Liver (tissue), 9 donors: ENCODE results near the gene PCDHGB2. TPM values are rescaled to one million over a fixed set of nuclear protein-coding genes. Genes with fewer than 3 reads are reported as not detected.
A peak's percentile ranks its signal among the peaks of the same experiment; 100 is the strongest.
"Not testable (repeated sequence)": the region's sequence is repeated elsewhere in the genome, so short reads cannot be mapped to it uniquely, and the experiment has no call there.

Source experiments
- DNase-seq: peaks from one replicate; pipeline ENCODE4 v3.0.0-alpha.2; 2017; ENCODE audit warnings: low spot score
- H3K27ac ChIP-seq, 2 donors: one replicate each; pipeline ENCODE4 v1.7.0; 2013; ENCODE audit warnings: inconsistent platforms in 2 of 2, low read length in 2 of 2, control low read depth in 1 of 2, low read depth in 1 of 2, mild to moderate bottlenecking in 1 of 2
- H3K27me3 ChIP-seq, 4 donors: one replicate each; pipeline versions ENCODE4 v1.6.1 to v1.7.0; 2013; ENCODE audit warnings: low read length in 3 of 4, inconsistent platforms in 1 of 4, mild to moderate bottlenecking in 1 of 4, moderate library complexity in 1 of 4; ENCODE audit not compliant: control insufficient read depth in 4 of 4, insufficient read depth in 4 of 4
- H3K36me3 ChIP-seq, 4 donors: one replicate each; pipeline versions ENCODE4 v1.6.1 to v1.7.0; 2013; ENCODE audit warnings: low read length in 3 of 4, mild to moderate bottlenecking in 3 of 4, low read depth in 1 of 4, moderate library complexity in 1 of 4; ENCODE audit not compliant: control insufficient read depth in 4 of 4, insufficient read depth in 3 of 4
- H3K4me1 ChIP-seq, 4 donors: one replicate each; pipeline versions ENCODE4 v1.6.1 to v1.7.0; 2013; ENCODE audit warnings: low read length in 3 of 4, mild to moderate bottlenecking in 3 of 4, moderate library complexity in 1 of 4; ENCODE audit not compliant: control insufficient read depth in 4 of 4, insufficient read depth in 4 of 4
- H3K4me3 ChIP-seq, 3 donors: one replicate each; pipeline versions ENCODE4 v1.6.1 to v1.7.0; 2013; ENCODE audit warnings: low read length in 3 of 3, control low read depth in 1 of 3, low read depth in 1 of 3, mild to moderate bottlenecking in 1 of 3
- H3K9ac ChIP-seq, 2 donors: one replicate each; pipeline ENCODE4 v1.7.0; 2013; ENCODE audit warnings: low read length in 2 of 2, mild to moderate bottlenecking in 2 of 2, moderate library complexity in 2 of 2, control low read depth in 1 of 2, low read depth in 1 of 2
- H3K9me3 ChIP-seq, 4 donors: one replicate each; pipeline versions ENCODE4 v1.6.1 to v1.7.0; 2013; ENCODE audit warnings: low read length in 3 of 4; ENCODE audit not compliant: control insufficient read depth in 4 of 4
- ATF3 ChIP-seq: IDR thresholded peaks from 2 replicates; pipeline ENCODE4 v1.6.1; 2016; ENCODE audit warnings: antibody characterized with exemption
- CTCF ChIP-seq: fragments of 150-350 bp; IDR thresholded peaks from 2 replicates; pipeline ENCODE4 v1.5.1; 2017; ENCODE audit warnings: improper control_type of control experiment, low read depth, low read length; ENCODE audit not compliant: missing input control
- EGR1 ChIP-seq, 2 donors: IDR thresholded peaks; 2 replicates each; pipeline ENCODE4 v1.6.1; 2016 to 2018; ENCODE audit warnings: antibody characterized with exemption in 2 of 2, low read depth in 2 of 2
- FOXA1 ChIP-seq: IDR thresholded peaks from 2 replicates; pipeline ENCODE4 v1.6.1; 2016; ENCODE audit warnings: antibody characterized with exemption
- FOXA2 ChIP-seq: IDR thresholded peaks from 2 replicates; pipeline ENCODE4 v1.6.1; 2016; ENCODE audit warnings: antibody characterized with exemption
- GABPA ChIP-seq, 2 donors: IDR thresholded peaks in 1 of 2; conservative IDR thresholded peaks in 1 of 2; 2 replicates each; pipeline ENCODE4 v1.6.1; 2016; ENCODE audit warnings: antibody characterized with exemption in 2 of 2, mild to moderate bottlenecking in 1 of 2, moderate library complexity in 1 of 2
- HNF4A ChIP-seq, 2 donors: conservative IDR thresholded peaks; 2 replicates each; pipeline ENCODE4 v1.6.1; 2016; ENCODE audit warnings: antibody characterized with exemption in 2 of 2, mild to moderate bottlenecking in 2 of 2
- HNF4G ChIP-seq: IDR thresholded peaks from 2 replicates; pipeline ENCODE4 v1.6.1; 2016; ENCODE audit warnings: antibody characterized with exemption
- RAD21 ChIP-seq, 2 donors: IDR thresholded peaks; 2 replicates each; pipeline ENCODE4 v1.6.1; 2016; ENCODE audit warnings: antibody characterized with exemption in 2 of 2, mild to moderate bottlenecking in 2 of 2
- REST ChIP-seq: IDR thresholded peaks from 2 replicates; pipeline ENCODE4 v1.6.1; 2016; ENCODE audit warnings: antibody characterized with exemption, mild to moderate bottlenecking
- RXRA ChIP-seq, 2 donors: IDR thresholded peaks; 2 replicates each; pipeline ENCODE4 v1.6.1; 2017 to 2018; ENCODE audit warnings: antibody characterized with exemption in 2 of 2, mild to moderate bottlenecking in 1 of 2
- SP1 ChIP-seq: IDR thresholded peaks from 2 replicates; pipeline ENCODE4 v1.6.1; 2018; ENCODE audit warnings: antibody characterized with exemption, mild to moderate bottlenecking
- TAF1 ChIP-seq: conservative IDR thresholded peaks from 2 replicates; pipeline ENCODE4 v1.6.1; 2016; ENCODE audit warnings: antibody characterized with exemption, mild to moderate bottlenecking
- YY1 ChIP-seq: IDR thresholded peaks from 2 replicates; pipeline ENCODE4 v1.6.1; 2016; ENCODE audit warnings: antibody characterized with exemption, mild to moderate bottlenecking
- WGBS: extraction: QIAGEN DNeasy Blood & Tissue Kit; methylation state at CpG from one replicate; pipeline ENCODE4 v1.1.7; 2013; 5-methylcytosine and 5-hydroxymethylcytosine counted together
- polyA plus RNA-seq, 2 donors: library from polyadenylated mRNA; stranded (reverse) in 1 of 2; unstranded in 1 of 2; fragments of 200-250 nt in 1 of 2; fragments of >200 nt in 1 of 2; fragmentation: Nextera tagmentation in 1 of 2; extraction: Ambion mirVana in 1 of 2; gene quantifications; one replicate each; pipeline versions ENCODE4 v1.2.1 to v1.2.3, GENCODE V29; 2013 to 2015
- total RNA-seq, 2 donors: library from RNA; depleted of rRNA; stranded (reverse); fragments of >200 nt; gene quantifications; one replicate each; pipeline ENCODE4 v1.2.3, GENCODE V29; 2014
- donor health status: healthy.
- donor health status: healthy.
- donor health status: healthy.
- donor health status: healthy.
- donor health status: healthy.

Gene PCDHGB2
- total and polyA plus RNA-seq, 4 donors, result 0.28 to 1.0 (median 0.47) TPM; not detected in 1

GRCh38 chr5:141338538-141339306 is 21.1 kb upstream of the PCDHGB2 start, which contains the start of gene PCDHGA2:
Gene PCDHGA2 (plus strand): TSS chr5:141338760.
- H3K9ac ChIP-seq, result no peak within 1 kb of the TSS
- DNase-seq, result no peak
- 12% methylated on average over 27 of the region's 27 CpGs for WGBS

GRCh38 chr5:141340781-141341354 is 18.9 kb upstream of the PCDHGB2 start:
- not testable (repeated sequence) for H3K9ac ChIP-seq, H3K27ac ChIP-seq, DNase-seq, H3K36me3 ChIP-seq, H3K4me1 ChIP-seq, H3K4me3 ChIP-seq
- H3K9me3 ChIP-seq, result peaks cover 33 to 76% (median 38%) of the 10 kb centered on the region in 4 donors
- 40% methylated on average over 45 of the region's 45 CpGs for WGBS
- peaks cover 0 to 17% (median 10%) of the 10 kb centered on the region in 4 donors for H3K27me3 ChIP-seq

More at GRCh38 chr5:141338538-141339306, 21.1 kb upstream of the PCDHGB2 start, which contains the start of gene PCDHGA2:
- Histone ChIP-seq H3K27ac (no peak within 1 kb of the TSS), H3K27me3 (peaks cover 0 to 19% (median 8%) of the 10 kb centered on the region in 4 donors), H3K36me3 (peaks cover 0 to 2% (median 0%) of the 10 kb centered on the region in 4 donors), H3K4me1 (no peaks in the 10 kb centered on the region), H3K9me3 (peaks cover 26 to 66% (median 34%) of the 10 kb centered on the region in 4 donors), H3K4me3 (peak within 1 kb of the TSS; percentile 20 to 52 (median 37))
- TF ChIP-seq SP1 (no peak), RAD21 (IDR thresholded peaks at IDR 0.05) (peak; percentile 34 to 43)

GRCh38 chr5:141342773-141343172 is 17.0 kb upstream of the PCDHGB2 start:
- DNase-seq, result no peak
- peaks cover 0 to 2% (median 0%) of the 10 kb centered on the region in 4 donors for H3K36me3 ChIP-seq
- H3K9ac ChIP-seq, result no peak overlapping the region
- no peak overlapping the region for H3K27ac ChIP-seq
- TF ChIP-seq GABPA (IDR thresholded peaks at IDR 0.05 in 1 of 2, conservative IDR thresholded peaks at IDR 0.05 in 1 of 2) (no peak), HNF4G (no peak), RXRA (IDR thresholded peaks at IDR 0.05) (no peak), CTCF (no peak), ATF3 (no peak), YY1 (no peak), FOXA2 (no peak), RAD21 (IDR thresholded peaks at IDR 0.05) (no peak), EGR1 (IDR thresholded peaks at IDR 0.05; ENCODE audit: low read depth in 2 of 2) (no peak), HNF4A (conservative IDR thresholded peaks at IDR 0.05) (no peak), FOXA1 (no peak), SP1 (no peak), TAF1 (no peak), REST (no peak)
- H3K9me3 ChIP-seq, result peaks cover 28 to 81% (median 38%) of the 10 kb centered on the region in 4 donors
- H3K4me1 ChIP-seq, result no peaks in the 10 kb centered on the region
- peaks cover 0 to 17% (median 9%) of the 10 kb centered on the region in 4 donors for H3K27me3 ChIP-seq
- H3K4me3 ChIP-seq, result peak overlapping the region in 1 of 3 donors; percentile 7
- WGBS, result 14% methylated on average over 1 of the region's 1 CpG
